GM19467 (cell line): ENCODE results near the gene NOTCH3.

ENCODE experiments used
- ATAC-seq: cut with Tn5 transposase; IDR thresholded peaks from one replicate; pipeline ENCODE4 v1.9.1; 2021; ENCODE audit warnings: mild to moderate bottlenecking, moderate library complexity; ENCODE audit not compliant: unreplicated experiment

Gene NOTCH3

GRCh38 chr19:15197275-15197941 is 3.4 kb downstream of the NOTCH3 start:
- no peak for ATAC-seq

- ATAC-seq, result no peak
These were observed 4.3 kb downstream of the NOTCH3 start for GRCh38 chr19:15196360-15197005.

GRCh38 chr19:15195371-15196334 is 5.1 kb downstream of the NOTCH3 start:
- no peak for ATAC-seq

- no peak for ATAC-seq
These were observed 5.9 kb downstream of the NOTCH3 start for GRCh38 chr19:15194938-15195337.

GRCh38 chr19:15191982-15192381 is 8.8 kb downstream of the NOTCH3 start:
- ATAC-seq, result no peak

- no peak for ATAC-seq
These were observed 9.3 kb downstream of the NOTCH3 start for GRCh38 chr19:15191514-15191913.

- no peak for ATAC-seq
These were observed 11.9 kb downstream of the NOTCH3 start for GRCh38 chr19:15188851-15189250.

GRCh38 chr19:15187026-15188007 is 13.5 kb downstream of the NOTCH3 start:
- ATAC-seq, result no peak

- no peak for ATAC-seq
These were observed 15.6 kb downstream of the NOTCH3 start for GRCh38 chr19:15185188-15185587.

- ATAC-seq, result no peak
These were observed 16.0 kb downstream of the NOTCH3 start for GRCh38 chr19:15184776-15185175.

GRCh38 chr19:15181394-15181793 is 19.4 kb downstream of the NOTCH3 start:
- no peak for ATAC-seq

- ATAC-seq, result no peak
These were observed 20.1 kb downstream of the NOTCH3 start for GRCh38 chr19:15180451-15181390.

GRCh38 chr19:15178629-15179308 is 22.0 kb downstream of the NOTCH3 start:
- ATAC-seq, result no peak

- no peak for ATAC-seq
These were observed 23.3 kb downstream of the NOTCH3 start for GRCh38 chr19:15177269-15178116.

GRCh38 chr19:15175609-15176008 is 25.2 kb downstream of the NOTCH3 start:
- ATAC-seq, result no peak

GRCh38 chr19:15173746-15174404 is 26.9 kb downstream of the NOTCH3 start:
- no peak for ATAC-seq

- no peak for ATAC-seq
These were observed 30.4 kb downstream of the NOTCH3 start for GRCh38 chr19:15170345-15170744.
